ENCODE data around the gene TREML1.

TREML1 gene

GRCh38 chr6:41103847-41104246 is 50.3 kb downstream of the TREML1 start:
- Mint-ChIP-seq H3K27ac (no peak overlapping the region), H3K4me1 (no peaks in the 10 kb centered on the region), H3K4me3 (no peak overlapping the region), H3K36me3 (ENCODE audit: low read depth) (peaks cover 27% of the 10 kb centered on the region), H3K27me3 (ENCODE audit: low read depth) (no peaks in the 10 kb centered on the region), H3K9me3 (no peaks in the 10 kb centered on the region)
- TF ChIP-seq CTCF (IDR thresholded peaks at IDR 0.05; ENCODE audit: unreplicated experiment in 3 of 3), result no peak

GRCh38 chr6:41100871-41101287 is 53.3 kb downstream of the TREML1 start:
- H3K27me3 Mint-ChIP-seq (ENCODE audit: low read depth), result no peaks in the 10 kb centered on the region
- peaks cover 56% of the 10 kb centered on the region for H3K36me3 Mint-ChIP-seq (ENCODE audit: low read depth)
- no peak for TF ChIP-seq CTCF (IDR thresholded peaks at IDR 0.05; ENCODE audit: unreplicated experiment in 3 of 3)
- H3K4me1 Mint-ChIP-seq, result no peaks in the 10 kb centered on the region
- no peak overlapping the region for H3K4me3 Mint-ChIP-seq
- no peak overlapping the region for H3K27ac Mint-ChIP-seq
- H3K9me3 Mint-ChIP-seq, result no peaks in the 10 kb centered on the region
